Activated CD8-positive, alpha-beta memory T cell treated with anti-CD3 and anti-CD28 coated beads for 48 hours (primary cell): ENCODE results near the gene CD300LG.
"Not testable (repeated sequence)": the region's sequence is repeated elsewhere in the genome, so short reads cannot be mapped to it uniquely, and the experiment has no call there.

Source experiments
- DNase-seq, 3 experiments: peaks; one replicate each; pipeline ENCODE4 v3.0.0-alpha.2; 2020; ENCODE audit warnings: low read depth in 2 of 3, low spot score in 2 of 3

The CD300LG gene

GRCh38 chr17:43852571-43852970, 5.6 kb downstream of the CD300LG start:
- no peak for DNase-seq

- DNase-seq: no peak
Observed at GRCh38 chr17:43853546-43853945, 6.6 kb downstream of the CD300LG start.

- DNase-seq: no peak
Observed at GRCh38 chr17:43854498-43854897, 7.5 kb downstream of the CD300LG start.

- DNase-seq: no peak
Observed at GRCh38 chr17:43855061-43855460, 8.1 kb downstream of the CD300LG start.

- DNase-seq: no peak
Observed at GRCh38 chr17:43856141-43856540, 9.2 kb downstream of the CD300LG start.

GRCh38 chr17:43857141-43857540, 10.2 kb downstream of the CD300LG start:
- no peak for DNase-seq

GRCh38 chr17:43857957-43858600, 11.1 kb downstream of the CD300LG start:
- no peak for DNase-seq

GRCh38 chr17:43860077-43860725, 13.2 kb downstream of the CD300LG start:
- DNase-seq: no peak

- DNase-seq: no peak
Observed at GRCh38 chr17:43860927-43861622, 14.1 kb downstream of the CD300LG start.

- DNase-seq: no peak
Observed at GRCh38 chr17:43861960-43862359, 15.0 kb downstream of the CD300LG start.

- no peak for DNase-seq
Observed at GRCh38 chr17:43864161-43864984, 17.4 kb downstream of the CD300LG start.

- no peak for DNase-seq
Observed at GRCh38 chr17:43868226-43868994, 21.4 kb downstream of the CD300LG start.

GRCh38 chr17:43869031-43869430, 22.1 kb downstream of the CD300LG start:
- not testable (repeated sequence) for DNase-seq

- no peak for DNase-seq
Observed at GRCh38 chr17:43871946-43872690, 25.1 kb downstream of the CD300LG start.

GRCh38 chr17:43873091-43873490, 26.1 kb downstream of the CD300LG start:
- no peak for DNase-seq

- no peak for DNase-seq
Observed at GRCh38 chr17:43873815-43874214, 26.8 kb downstream of the CD300LG start.

GRCh38 chr17:43874293-43874692, 27.3 kb downstream of the CD300LG start:
- no peak for DNase-seq

GRCh38 chr17:43875476-43876147, 28.6 kb downstream of the CD300LG start:
- DNase-seq: no peak

GRCh38 chr17:43877031-43877430, 30.1 kb downstream of the CD300LG start:
- no peak for DNase-seq
